HT1080 (cell line): ENCODE measurements around the gene KREMEN1. TPM values are rescaled to one million over a fixed set of nuclear protein-coding genes. Genes with fewer than 3 reads are reported as not detected.

Source experiments
- DNase-seq: peaks from one replicate; pipeline ENCODE4 v3.0.0-alpha.2; 2015; ENCODE audit warnings: low read depth
- total RNA-seq: library from RNA; depleted of rRNA; stranded (reverse); fragments of >200 nt; shearing (Covaris generic); gene quantifications from 2 replicates; pipeline ENCODE4 v1.2.3, GENCODE V29; 2014

The KREMEN1 gene
- total RNA-seq, 1 experiment from 2014 or later: 0.92 TPM

DNA sequence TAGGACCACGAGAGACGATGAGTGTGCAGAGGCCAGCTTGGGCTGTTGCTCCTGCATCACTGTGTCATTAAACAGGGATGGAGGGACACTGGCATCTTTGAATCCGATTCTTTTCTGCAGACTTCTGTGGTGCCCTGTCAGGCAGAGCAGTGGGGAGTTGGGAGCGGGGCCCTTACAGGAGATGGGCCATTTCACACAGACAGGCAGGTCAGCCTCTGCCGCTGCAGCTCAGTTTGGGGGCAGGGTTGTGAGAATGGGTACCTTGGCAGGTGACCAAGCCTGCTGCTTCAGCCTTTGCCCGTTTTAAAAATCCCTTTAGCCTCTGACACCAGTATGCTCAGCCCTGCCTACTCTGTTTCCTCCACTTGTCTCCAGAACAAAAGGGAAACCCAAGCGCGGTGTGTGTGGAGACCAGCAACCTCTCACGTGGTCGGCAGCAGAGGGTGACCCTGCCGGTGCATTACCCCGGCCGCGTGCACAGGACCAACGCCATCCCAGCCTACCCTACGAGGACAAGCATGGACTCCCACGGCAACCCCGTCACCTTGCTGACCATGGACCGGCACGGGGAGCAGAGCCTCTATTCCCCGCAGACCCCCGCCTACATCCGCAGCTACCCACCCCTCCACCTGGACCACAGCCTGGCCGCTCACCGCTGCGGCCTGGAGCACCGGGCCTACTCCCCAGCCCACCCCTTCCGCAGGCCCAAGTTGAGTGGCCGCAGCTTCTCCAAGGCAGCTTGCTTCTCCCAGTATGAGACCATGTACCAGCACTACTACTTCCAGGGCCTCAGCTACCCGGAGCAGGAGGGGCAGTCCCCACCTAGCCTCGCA lies 23.8 kb upstream of the KREMEN1 start:
- DNase-seq: no peak

DNA sequence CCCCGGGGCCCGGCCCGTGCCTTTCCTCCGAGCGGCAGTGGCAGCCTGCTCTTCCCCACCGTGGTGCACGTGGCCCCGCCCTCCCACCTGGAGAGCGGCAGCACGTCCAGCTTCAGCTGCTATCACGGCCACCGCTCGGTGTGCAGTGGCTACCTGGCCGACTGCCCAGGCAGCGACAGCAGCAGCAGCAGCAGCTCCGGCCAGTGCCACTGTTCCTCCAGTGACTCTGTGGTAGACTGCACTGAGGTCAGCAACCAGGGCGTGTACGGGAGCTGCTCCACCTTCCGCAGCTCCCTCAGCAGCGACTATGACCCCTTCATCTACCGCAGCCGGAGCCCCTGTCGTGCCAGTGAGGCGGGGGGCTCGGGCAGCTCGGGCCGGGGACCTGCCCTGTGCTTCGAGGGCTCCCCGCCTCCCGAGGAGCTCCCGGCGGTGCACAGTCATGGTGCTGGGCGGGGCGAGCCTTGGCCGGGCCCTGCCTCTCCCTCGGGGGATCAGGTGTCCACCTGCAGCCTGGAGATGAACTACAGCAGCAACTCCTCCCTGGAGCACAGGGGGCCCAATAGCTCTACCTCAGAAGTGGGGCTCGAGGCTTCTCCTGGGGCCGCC lies 23.1 kb upstream of the KREMEN1 start:
- no peak for DNase-seq

DNA sequence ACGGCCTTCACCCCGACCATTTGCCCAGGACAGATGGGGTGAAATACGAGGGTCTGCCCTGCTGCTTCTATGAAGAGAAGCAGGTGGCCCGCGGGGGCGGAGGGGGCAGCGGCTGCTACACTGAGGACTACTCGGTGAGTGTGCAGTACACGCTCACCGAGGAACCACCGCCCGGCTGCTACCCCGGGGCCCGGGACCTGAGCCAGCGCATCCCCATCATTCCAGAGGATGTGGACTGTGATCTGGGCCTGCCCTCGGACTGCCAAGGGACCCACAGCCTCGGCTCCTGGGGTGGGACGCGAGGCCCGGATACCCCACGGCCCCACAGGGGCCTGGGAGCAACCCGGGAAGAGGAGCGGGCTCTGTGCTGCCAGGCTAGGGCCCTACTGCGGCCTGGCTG lies 22.4 kb upstream of the KREMEN1 start:
- DNase-seq: no peak

DNA sequence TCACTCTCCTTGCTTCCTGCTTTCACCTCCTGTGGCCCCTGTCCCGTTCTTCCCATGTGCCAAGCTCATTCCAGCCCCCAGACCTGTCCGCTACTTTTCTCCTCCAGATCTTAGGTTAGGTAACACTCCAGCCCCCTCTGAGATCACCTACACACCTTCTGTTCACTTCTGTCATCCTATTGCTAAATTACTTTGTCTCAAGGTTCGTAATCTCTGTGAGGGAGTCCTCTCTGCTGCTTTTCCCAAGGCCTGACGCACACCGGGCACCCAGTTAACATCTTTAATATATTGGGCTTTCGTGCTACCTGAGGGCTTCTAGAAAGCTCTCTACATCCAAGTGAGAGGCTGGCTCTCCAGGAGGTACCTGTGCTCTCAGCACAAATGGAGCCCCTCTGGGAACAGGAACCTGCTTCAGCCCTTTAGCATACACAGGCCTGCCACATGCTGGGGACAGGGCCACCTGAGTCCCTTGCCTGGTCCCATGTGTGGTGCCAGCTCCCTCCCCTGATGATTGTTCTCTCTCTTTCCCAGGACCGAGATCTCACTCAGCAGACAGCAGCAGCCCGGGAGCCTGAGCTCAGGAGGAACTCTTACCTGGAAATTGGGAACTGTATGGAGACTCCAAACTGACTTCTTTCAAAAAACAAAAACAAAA lies 19.7 kb upstream of the KREMEN1 start:
- no peak for DNase-seq

DNA sequence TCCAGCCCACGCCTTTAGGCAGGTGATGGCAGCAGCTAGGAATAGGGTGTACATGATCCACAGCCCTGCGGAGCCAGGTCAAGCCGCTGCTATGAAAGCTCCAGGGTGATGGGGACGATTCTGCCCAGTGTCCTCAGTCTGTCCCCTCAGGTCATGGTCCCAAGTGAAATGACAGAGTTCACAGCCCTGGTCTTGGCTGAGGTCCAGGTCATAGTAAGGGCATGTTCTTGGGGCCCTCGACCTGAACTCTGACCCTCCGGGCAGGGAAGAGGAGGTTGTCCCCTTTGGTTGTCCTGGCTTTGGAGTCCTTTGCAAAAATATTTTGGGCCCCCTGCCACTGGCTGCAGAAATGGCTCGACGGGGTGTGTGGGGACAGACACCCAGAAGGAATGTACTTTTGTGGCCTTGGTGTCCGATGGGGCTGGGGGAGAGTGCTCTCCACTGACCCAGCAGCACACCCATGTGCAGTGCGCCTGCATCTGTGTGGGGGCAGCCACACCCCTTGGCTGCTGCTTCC lies 18.5 kb upstream of the KREMEN1 start:
- no peak for DNase-seq

DNA sequence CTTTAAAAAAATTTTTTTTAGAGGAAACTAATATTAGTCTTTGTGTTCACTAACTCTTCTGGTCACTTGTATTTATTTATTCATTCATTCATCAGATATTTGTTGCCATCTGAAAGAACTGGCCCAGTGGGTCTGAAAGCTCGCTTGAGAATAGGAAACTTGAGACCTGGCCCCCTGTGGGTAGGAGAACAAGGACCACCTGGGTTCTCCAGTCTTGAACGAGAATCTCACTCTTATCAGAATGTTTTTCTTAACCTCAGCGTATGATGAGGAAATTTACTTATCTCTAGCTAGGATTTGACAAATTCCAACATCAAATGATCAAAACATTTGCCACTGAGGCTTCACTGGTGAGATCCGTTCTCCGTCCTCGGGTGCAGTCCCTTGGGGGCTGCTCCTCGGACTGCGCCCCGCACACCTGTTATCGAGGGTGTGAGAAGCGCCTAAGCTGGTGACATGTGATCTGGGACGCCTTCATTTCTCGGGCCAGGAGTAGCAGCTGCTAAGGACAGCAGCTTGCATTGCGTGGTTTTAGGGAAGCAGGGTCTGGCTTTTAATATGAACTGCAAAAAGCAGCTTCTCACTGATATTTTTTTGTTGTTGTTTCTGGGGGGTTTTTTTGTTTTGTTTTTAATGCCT lies 17.5 kb upstream of the KREMEN1 start:
- DNase-seq: no peak

DNA sequence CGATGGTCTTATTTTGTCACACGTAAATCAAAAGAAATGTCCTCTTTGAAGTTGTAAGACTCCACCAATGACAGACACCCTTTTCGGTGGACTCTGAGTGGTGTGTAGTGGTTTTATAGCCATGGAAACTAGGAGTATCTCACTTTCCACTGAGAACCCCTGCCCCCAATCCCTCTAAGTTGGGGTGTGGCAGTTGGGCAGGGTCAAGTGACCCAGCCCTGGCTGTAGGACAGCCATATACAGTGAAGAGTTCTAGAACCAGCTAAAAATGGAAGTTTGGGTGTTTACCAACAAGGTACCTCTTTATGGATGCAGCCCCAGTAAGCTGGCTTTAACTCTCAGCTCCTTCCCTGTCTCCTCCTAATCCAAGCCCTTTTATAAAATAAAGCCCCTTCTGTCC lies 16.4 kb upstream of the KREMEN1 start:
- no peak for DNase-seq

DNA sequence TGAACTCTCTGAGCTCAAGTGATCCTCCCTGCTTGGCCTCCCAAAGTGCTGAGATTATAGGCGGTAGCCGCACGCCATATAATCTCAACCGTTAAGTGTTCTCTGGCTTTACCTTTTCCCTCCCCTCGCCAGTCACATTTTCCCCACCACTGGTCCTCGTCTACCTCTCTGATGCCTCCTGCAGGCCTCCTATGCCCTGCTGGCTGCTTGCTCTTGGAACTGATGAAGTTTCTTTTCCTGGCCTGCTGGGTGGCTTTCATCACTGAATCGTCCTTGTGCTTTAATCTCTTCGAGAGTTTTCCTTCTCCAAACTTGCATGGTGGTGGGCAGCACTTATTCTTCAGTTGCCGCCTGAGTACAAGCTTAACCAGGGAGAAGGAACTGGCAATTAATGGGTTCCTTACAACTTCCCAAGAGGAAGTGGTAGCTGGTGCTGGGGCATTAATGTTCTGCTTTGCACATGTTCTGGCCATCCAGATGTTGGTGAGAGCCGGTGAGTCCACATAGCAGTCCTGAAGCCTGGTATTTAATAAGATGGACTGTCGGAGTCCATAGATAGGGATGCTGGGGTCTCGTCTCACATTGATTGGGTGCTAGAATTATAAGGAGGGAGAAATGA lies 12.5 kb upstream of the KREMEN1 start:
- no peak for DNase-seq

DNA sequence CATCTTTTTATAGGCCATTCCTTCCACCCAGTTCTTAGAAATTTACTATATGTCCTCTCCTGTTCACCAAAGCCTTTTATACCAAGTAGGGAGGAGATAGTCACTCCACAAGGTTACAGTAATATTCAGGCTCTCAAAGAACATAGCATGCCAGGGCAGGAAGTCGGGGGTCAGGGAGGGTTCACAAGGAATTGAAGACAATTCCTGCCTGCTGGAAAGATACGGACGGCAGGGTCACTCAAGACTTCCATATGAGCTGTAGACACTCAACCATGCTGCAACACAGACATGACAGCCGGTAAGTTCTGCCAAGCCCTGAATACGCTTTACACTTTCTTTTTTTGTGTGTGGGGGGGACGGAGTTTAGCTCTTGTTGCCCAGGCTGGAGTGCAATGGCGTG lies 11.9 kb upstream of the KREMEN1 start:
- no peak for DNase-seq

DNA sequence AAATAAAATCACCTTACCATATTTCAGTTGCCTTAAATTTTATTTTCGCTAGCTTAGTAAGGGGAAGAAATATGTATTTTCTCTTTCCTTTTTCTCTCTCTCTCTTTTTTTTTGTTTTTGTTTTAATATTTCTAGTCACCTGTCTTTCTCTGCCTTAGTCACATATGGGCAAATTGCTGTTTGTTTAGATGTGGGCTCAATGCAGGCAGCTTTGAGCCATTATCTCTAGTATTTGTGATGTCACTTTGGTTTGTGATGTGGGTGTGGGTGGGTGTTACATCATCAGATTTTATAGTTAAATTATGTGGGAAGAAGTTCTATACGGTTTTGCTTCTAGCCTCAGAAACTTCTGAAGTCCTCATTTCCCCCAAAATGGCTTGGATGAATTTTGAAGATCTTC lies 11.1 kb upstream of the KREMEN1 start, which contains the start of gene C22orf31:
TSS of gene C22orf31 (minus strand) at position 59 of the 400 bp plus-strand sequence. CDS start at position 20, 39 bp downstream.
- no peak for DNase-seq

DNA sequence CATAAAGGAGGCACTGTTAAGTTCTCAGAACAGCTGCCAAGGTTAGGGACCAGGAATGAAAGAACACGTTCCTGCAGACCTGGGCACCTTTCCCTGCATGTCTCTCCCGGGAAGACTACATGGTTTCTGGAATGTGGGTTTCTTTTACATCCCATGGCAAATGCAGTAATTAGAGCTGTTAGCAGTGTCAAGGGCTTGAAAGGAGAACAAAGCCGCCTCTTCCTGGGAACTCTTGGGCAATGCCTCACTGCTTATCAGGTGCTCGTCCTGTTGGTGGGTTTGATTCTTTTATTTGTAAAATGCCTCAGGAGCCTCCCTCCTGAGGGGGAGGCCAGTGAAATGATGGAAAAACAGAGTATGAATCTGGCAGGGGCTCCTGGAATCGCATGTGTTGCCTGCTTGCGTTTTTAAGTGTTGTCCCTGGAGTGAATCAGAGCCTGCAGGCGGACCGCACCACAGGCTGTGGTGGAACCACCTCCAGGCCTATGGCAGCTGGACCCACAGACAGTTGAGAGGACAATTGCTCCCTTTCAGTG lies 10.5 kb upstream of the KREMEN1 start:
- DNase-seq: no peak

DNA sequence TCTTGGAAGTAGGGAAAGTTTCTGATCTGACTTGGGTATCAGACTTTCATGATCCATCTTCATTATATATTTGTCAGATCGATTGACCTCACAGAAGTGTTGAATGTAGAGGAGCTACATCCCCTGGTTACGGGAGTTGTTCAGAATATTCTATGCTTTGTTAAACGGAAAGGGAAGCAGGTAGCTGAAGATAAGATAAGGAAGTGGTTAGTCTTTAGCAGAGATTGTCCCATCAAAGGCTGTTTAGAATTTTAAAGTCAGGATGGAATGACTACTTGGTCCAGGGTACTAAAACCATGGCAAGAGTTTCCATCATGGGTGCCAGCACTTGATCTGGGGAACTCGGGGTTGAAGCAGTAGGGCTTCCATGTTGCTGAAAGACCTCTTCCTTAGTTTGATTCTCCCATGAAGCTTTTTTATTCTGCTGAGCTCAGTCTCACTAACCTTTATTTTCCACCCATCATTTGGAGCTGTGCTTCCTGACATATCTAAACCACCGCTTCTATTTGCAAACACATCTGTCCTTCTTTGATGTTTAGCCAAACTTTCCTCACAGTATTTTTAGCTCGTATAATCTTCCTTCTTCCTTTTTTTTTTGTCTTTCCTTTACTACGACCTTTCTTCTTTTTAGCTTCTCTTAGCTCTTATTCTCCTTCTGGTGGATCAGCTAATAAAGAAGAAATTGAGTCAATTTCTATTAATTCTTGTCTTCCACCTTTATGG lies 7.2 kb upstream of the KREMEN1 start:
- no peak for DNase-seq

DNA sequence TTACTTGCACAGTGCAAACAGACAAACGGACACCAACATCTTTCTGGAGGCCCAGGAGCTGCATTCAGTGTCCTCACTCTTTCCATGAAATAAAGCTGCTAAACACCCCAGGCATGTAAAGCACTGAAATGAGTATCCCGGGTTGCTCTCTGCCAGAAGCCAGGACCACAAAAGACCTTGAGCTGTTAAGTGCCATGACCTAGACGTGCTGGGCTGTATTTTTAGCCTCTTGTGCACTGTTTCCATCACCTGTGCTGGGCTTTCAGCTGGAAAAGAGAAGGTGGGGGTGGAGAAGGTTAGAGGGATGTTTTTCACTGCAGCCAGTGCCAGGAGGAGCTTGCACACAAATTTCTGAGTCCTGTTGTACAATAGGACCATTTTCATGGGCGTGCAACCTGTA lies 3.4 kb upstream of the KREMEN1 start:
- no peak for DNase-seq

DNA sequence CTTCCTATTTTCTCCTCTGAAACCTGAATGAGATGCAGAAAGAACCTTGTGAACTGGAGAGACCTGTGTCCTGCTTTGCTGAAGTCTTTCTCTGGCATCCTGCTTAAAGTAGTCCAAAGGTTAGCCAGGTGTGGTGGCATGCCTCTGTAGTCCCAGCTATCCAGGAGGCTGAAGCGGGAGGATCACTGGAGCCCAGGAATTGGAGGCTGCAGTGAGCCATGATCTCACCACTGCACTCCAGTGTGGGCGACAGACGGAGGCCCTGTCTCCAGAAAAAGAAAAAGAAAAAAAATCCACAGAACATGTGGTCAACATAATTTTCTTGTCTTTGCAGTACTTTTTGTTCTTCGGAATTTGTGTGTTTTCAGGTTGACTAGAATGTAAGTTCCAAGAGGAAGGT lies 2.3 kb upstream of the KREMEN1 start:
- DNase-seq: no peak

DNA sequence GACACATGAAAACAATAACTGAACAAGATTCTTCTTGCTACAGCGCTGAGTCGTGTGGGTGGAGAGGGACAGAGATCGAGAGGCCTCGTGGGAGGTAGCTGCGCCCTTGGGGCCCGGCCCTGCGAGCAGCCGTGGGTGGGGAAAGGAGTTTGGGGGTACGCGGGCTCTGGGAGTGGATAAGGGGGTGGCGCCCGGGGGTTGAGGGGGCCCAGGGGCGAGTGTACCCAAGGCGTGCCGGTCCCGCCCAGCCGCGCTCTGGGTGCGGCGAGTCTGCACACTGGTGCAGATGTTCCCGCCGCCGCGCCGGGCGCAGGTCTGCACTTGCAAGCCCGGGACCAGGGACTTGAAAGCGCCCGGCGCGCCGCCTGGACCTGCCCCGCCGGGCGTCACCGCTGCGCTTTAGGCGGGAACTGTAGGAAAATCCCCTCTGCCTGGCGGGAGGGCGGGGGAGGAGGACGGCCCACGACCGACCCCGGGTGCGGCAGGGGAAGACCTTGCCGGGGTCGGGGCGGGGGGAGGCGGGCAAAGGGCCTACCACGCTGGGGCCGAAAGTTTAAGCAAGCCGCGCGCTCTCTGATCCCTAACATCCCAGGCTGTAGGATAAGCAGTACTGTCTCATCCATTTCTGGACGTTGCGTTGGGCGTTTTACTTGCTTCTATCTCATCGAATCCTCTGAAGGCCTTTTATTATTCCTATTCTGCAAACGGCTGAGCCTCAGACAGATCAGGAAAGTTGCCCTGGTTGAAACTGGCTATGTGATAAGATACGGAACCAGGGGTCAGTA lies 1.4 kb upstream of the KREMEN1 start:
- DNase-seq: no peak

DNA sequence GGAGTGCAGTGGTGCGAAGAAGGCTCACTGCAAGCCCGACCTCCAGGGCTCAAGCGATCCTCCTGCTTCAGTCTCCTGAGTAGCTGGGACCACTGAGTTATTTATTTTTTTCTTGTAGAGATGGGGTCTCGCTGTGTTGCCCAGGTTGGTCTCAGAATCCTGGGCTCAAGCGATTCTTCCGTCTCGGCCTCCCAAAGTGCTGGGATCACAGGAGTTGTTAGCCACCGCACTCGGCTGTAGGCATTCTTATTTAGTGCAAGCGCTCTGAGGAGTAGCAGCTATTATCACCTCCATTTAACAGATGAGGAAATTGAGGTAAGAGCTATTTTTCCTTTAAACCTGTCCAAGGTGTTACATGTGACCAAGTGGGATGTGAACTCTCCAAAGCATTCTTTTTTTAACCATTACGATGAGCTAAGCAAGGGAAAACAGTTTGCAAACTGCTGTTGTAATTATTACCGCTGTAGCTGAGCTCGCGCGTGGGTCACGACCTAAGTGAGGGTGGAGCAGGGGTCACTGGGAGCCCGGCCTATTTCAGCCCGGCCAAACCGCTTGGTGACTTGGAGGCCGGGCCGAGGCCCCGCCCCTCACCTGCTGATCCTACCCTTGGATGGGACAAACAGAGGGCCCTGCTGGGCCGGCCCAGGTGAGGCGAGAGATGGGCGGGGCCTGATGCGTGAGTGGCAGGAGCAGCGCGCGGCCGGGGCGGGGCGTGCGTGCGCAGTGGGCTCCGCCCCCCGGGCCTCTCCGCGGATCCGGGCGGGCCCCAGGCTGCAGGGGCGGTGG lies 449 bp upstream of the KREMEN1 start:
- DNase-seq: peak; percentile 64

DNA sequence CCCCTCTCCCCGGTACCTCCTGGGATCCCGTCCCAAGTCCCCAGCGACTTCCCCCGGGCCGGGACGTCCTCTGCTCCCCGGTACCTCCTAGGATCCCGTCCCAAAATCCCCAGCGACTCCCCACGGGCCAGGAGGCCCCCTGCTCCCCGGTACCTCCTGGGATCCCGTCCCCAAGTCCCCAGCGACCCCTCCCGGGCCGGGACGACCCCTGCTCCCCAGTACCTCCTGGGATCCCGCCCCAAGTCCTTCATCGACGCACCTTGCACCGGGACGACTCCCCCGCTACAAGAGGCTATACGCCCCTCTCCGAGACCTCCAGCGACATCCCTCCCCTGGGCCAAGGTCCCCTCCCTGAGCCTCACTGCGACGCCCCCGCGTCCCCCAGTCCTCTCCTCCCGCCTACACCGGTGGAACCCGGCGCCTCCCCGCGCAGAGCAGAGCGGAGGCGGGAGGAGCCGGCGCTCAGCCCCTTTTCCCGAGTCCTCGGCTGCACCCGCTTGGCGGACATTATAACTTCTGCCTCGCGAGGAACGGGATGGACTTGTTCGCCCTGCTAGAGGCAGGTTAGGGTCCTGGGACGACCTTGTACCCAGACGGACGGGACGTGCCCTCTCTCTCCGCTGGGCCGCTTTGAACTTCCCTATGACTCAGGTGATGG lies 912 bp downstream of the KREMEN1 start:
- no peak for DNase-seq

DNA sequence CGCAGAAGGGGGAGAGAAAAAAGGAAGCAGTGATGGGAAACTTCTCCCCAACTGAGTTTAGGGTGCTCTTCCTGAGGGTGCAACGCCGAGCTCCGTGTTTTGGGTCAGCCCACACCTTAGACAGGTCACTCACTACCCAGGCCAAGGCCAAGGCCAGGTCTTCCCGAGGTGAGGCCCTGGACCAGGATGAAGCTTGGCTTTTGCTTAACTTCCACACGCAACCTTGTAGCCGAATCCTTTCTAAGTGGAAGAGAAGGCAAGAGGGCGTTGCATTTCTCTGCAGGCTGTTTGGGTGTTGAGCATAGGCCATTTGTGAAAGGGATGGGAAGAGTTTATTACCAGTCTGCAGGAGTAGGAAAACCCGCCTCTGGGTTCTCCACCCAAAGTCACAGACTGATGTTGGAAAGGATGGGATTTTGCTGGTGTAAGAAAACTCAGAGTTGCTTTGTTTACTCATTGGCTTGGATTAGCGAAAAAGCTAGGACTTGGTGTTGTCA lies 1.5 kb downstream of the KREMEN1 start:
- no peak for DNase-seq
